Fibroblast of mammary gland (primary cell): ENCODE data around the gene RESP18.

Source experiments
- DNase-seq: peaks from one replicate; pipeline ENCODE4 v3.0.0-alpha.2; 2010; ENCODE audit warnings: low read depth
- H3K4me3 ChIP-seq: 2 replicates; pipeline ENCODE4 v1.5.1; 2011; ENCODE audit warnings: low read depth, mild to moderate bottlenecking, low read length, moderate library complexity; ENCODE audit not compliant: control insufficient read depth
- TF ChIP-seq, protein P1 (sequence below): conservative IDR thresholded peaks from 2 replicates; pipeline ENCODE4 v1.5.1; 2011; ENCODE audit warnings: low read depth, low read length, inconsistent platforms; ENCODE audit not compliant: control insufficient read depth, insufficient read depth

RESP18 gene

DNA sequence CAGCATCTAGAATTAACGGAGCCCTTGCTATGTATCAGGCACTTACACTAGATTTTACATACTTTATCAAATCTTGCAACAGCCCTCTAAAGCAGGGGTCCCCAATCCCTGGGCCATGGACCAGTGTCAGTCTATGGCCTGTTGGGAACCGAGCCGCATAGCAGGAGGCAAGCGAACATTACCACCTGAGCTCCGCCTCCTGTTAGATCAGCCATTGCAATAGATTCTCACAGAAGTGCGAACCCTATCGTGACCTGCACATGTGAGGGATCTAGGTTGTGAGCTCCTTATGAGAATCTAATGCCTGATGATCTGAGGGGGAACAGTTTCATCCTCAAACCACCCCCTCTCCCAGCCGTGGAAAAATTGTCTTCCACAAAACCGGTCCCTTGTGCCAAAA, 39.9 kb downstream of the RESP18 start:
- H3K4me3 ChIP-seq: no peak overlapping the region
- TF ChIP-seq, protein P1, sequence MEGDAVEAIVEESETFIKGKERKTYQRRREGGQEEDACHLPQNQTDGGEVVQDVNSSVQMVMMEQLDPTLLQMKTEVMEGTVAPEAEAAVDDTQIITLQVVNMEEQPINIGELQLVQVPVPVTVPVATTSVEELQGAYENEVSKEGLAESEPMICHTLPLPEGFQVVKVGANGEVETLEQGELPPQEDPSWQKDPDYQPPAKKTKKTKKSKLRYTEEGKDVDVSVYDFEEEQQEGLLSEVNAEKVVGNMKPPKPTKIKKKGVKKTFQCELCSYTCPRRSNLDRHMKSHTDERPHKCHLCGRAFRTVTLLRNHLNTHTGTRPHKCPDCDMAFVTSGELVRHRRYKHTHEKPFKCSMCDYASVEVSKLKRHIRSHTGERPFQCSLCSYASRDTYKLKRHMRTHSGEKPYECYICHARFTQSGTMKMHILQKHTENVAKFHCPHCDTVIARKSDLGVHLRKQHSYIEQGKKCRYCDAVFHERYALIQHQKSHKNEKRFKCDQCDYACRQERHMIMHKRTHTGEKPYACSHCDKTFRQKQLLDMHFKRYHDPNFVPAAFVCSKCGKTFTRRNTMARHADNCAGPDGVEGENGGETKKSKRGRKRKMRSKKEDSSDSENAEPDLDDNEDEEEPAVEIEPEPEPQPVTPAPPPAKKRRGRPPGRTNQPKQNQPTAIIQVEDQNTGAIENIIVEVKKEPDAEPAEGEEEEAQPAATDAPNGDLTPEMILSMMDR: no peak
- no peak for DNase-seq

DNA sequence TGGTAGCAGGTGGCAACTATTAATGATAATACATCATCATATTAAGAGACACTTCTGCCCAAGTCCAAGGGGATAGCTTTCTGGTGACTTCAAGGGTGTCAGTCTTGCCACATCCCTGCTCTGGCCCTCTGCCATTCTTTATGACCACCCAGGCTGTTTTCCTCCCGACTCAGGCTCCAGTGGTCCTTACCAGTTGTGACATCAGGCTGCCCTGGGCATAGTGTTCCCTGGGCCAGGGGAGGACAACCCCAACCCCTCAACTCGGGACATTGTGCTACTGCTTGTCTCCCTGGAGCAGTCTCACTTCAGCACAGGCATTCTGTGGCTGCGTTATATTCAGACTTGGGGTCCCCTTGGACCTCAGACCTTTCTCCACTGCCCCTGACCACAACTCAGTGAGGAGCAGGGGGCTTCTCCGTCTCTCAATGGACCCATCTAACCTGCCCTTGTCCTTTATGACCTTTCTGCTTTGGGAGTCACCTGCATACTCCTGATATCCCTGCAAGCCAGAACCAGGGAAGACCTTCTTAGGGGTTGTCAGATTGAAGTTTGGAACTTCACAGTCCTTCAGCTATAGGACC, 40.5 kb downstream of the RESP18 start:
- DNase-seq: no peak
- H3K4me3 ChIP-seq: no peak overlapping the region
- TF ChIP-seq, protein P1: no peak

DNA sequence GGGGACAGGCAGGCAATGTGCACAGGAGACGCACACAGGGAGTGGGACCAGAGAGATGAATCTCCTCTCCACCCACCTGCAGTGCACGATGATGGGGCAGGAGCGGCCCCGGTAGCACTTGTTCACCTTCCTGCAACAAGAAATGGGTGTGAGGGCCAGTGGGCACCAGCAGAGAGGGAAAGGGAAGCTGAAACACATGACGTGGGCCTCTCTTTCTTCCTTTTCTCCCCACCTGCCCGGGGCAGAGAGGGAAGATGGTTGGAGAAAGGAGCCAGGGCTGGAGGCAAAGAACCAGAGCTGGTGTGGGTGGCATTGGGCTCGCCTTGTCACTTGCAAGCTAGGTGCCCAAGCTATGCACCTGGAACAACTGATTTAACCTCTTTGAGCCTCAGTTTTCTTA, 41.1 kb downstream of the RESP18 start:
- DNase-seq: no peak
- TF ChIP-seq, protein P1: no peak
- no peak overlapping the region for H3K4me3 ChIP-seq

DNA sequence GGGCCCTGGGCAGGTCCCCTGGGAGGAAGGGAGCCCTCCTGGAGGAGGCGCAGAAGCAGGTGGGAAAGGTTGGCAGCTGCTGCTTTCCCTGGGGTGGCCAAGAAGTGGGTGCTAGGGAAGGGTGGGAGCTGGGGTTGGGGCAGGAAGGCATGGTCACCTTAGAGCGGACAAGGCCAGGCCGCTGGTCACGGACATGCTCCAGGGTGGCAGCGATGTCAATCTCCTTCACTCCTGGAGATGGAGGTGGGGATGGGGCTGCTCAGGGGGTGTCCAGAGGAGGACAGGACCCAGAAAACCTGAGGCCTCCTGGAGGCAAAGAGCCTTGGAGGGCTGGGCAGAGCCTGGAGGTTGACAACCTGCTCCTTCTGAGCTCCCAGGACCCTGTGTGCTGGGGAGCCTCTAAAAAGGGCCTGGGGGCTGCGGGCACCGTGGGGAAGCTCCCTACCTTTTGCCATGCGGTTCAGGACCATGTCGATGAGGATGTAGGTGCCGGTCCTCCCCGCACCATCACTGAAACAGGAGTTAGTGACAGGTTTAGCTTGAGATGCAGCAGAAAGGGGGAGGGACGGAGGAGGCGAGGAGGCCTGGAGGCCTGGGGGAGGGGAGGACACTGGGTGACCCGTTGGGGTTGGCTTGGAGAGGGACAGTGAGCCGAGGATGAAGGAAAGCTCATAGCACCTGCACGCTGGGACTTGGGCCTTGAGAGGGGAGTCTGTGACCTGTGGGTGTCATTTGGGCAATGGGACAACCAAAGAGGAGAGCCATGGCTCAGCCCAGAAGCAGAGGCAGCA, 42.0 kb downstream of the RESP18 start:
- TF ChIP-seq, protein P1: no peak
- DNase-seq: no peak
- no peak overlapping the region for H3K4me3 ChIP-seq

DNA sequence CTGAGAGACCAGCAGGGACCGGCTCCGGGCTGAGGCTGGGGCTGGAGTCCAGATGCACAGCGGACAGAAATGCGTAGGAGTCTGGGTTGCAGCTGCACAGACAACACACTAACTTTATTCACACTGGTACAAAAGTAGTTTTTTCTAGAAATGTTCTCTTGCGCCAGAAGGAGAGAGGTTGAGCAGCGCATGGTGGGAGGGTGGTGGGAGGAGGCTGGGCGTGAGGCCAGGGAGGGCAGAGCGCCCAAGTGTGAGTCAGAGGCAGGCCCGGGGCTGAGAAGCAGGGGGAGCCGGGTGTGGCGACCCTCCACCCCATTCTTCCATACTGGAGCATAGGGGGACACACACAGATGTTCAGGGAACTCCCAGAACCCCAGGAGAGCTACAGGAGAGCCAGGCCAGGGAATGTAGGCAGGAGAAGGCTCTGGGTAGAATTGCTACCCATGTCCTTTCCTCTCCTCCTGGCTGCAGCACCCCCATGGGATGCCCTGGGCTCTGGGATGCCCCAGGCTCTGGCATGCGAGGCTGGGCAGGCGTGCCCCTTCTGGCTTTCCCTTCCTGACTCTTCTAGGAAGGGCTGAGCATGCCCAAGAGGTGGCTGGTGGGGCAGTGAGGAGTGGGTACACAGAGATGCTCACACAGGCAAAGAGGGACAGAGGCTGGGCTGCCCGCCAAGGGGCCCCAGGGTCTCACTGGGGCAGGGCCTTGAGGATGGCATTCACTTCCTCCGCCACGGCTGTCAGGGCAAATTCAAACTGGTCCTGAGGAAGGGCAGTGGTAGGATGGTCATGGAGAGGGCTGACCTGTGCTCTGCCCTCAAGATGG, 42.8 kb downstream of the RESP18 start:
- peak; percentile 97 for DNase-seq
- TF ChIP-seq, protein P1: no peak
- no peak overlapping the region for H3K4me3 ChIP-seq

DNA sequence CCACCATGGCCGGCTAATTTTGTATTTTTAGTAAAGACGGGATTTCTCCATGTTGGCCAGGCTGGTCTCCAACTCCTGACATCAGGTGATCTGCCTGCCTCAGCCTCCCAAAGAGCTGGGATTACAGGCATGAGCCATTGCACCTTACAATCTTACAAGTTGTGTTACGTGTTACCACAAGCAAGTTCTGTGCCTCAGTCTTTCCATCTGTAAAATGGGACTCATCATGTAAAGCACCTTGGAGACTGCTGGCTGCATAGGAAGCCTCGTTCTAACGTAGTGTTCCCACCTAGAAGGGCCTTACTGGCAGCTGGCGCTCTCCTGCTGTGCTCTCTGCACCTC, 43.4 kb downstream of the RESP18 start:
- TF ChIP-seq, protein P1: no peak

More for the DNA sequence above, 43.4 kb downstream of the RESP18 start:
- DNase-seq: no peak
- H3K4me3 ChIP-seq: no peak overlapping the region
